ENCODE results near the gene MED15.

MED15 gene

DNA sequence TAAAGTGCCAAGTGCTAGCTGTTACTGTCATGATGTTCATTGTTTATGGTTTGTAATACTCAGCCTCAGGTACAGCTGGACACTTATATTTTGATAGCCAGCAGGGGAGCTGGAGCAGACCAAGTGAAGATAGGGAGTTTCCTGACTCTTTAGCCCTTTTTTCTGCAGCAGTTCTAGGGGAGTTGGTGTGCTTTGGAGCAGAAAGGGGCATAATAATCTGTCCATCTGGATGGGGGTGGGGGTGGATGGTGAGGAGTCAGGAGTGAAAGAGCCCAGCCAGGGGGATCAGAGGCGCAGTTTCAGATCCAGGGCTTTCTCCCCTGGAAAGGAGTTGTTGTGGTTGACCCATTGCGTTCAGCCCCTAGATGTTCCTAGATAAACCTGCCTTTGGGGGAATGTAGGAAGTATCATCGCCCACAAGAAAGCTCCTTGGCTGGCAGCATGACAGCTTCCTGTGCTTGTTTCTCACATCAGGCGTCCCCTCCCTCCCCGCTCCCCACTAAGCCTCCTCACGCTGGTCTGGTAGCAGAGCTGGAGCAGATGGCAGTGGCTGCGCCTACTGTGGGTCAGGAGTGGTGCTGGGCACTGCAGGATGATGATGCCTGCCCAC is 41.9 kb downstream of the MED15 start:
- peak overlapping the region; percentile 52 for H3K27ac ChIP-seq (ENCODE audit: low read length)
- H3K9ac ChIP-seq (ENCODE audit: low read depth, low read length), result no peak overlapping the region
- H3K36me3 ChIP-seq (ENCODE audit: insufficient read depth, low read length), result peaks cover 50% of the 10 kb centered on the region
- no peak overlapping the region for H2AFZ ChIP-seq (ENCODE audit: low read depth, low read length)
- DNase-seq, result peak; percentile 70
- peak; percentile 94 for ATAC-seq (ENCODE audit: insufficient read depth, low read depth)
- 0 out of 2 replicates have a peak overlapping the region, but pooled peaks have one; percentile 16 for H3K4me2 ChIP-seq (ENCODE audit: insufficient read depth, low read length)
- TF ChIP-seq, protein P1, sequence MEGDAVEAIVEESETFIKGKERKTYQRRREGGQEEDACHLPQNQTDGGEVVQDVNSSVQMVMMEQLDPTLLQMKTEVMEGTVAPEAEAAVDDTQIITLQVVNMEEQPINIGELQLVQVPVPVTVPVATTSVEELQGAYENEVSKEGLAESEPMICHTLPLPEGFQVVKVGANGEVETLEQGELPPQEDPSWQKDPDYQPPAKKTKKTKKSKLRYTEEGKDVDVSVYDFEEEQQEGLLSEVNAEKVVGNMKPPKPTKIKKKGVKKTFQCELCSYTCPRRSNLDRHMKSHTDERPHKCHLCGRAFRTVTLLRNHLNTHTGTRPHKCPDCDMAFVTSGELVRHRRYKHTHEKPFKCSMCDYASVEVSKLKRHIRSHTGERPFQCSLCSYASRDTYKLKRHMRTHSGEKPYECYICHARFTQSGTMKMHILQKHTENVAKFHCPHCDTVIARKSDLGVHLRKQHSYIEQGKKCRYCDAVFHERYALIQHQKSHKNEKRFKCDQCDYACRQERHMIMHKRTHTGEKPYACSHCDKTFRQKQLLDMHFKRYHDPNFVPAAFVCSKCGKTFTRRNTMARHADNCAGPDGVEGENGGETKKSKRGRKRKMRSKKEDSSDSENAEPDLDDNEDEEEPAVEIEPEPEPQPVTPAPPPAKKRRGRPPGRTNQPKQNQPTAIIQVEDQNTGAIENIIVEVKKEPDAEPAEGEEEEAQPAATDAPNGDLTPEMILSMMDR (IDR thresholded peaks at IDR 0.05; ENCODE audit: borderline replicate concordance, extremely low read depth, low read length, poor library complexity, severe bottlenecking), result no peak
- TF ChIP-seq EZH2 (IDR thresholded peaks at IDR 0.05; ENCODE audit: borderline replicate concordance, low read depth, low read length, severe bottlenecking), result no peak
- H4K20me1 ChIP-seq (ENCODE audit: insufficient read depth, low read length), result peaks cover 71% of the 10 kb centered on the region
- H3K27me3 ChIP-seq (ENCODE audit: insufficient read depth, low read length, poor library complexity), result no peaks in the 10 kb centered on the region
- no peak overlapping the region for H3K4me3 ChIP-seq (ENCODE audit: low read depth in 1 of 2, low read length in 2 of 2)
- H3K9me3 ChIP-seq (ENCODE audit: insufficient read depth, low read length, severe bottlenecking), result no peaks in the 10 kb centered on the region
- H3K4me1 ChIP-seq (ENCODE audit: insufficient read depth, low read length), result peaks cover 21% of the 10 kb centered on the region
- H3K79me2 ChIP-seq (ENCODE audit: insufficient read depth, low read length), result peaks cover 67% of the 10 kb centered on the region

GRCh38 chr22:20550057-20550817 is 42.8 kb downstream of the MED15 start:
- Histone ChIP-seq H2AFZ (ENCODE audit: low read depth, low read length) (no peak overlapping the region), H3K79me2 (ENCODE audit: insufficient read depth, low read length) (peaks cover 59% of the 10 kb centered on the region), H3K27ac (ENCODE audit: low read length) (no peak overlapping the region), H3K4me2 (ENCODE audit: insufficient read depth, low read length) (no peak overlapping the region), H3K9me3 (ENCODE audit: insufficient read depth, low read length, severe bottlenecking) (no peaks in the 10 kb centered on the region), H4K20me1 (ENCODE audit: insufficient read depth, low read length) (peaks cover 68% of the 10 kb centered on the region), H3K4me3 (ENCODE audit: low read depth in 1 of 2, low read length in 2 of 2) (no peak overlapping the region), H3K36me3 (ENCODE audit: insufficient read depth, low read length) (peaks cover 53% of the 10 kb centered on the region), H3K27me3 (ENCODE audit: insufficient read depth, low read length, poor library complexity) (no peaks in the 10 kb centered on the region), H3K9ac (ENCODE audit: low read depth, low read length) (no peak overlapping the region), H3K4me1 (ENCODE audit: insufficient read depth, low read length) (peaks cover 21% of the 10 kb centered on the region)
- no peak for ATAC-seq (ENCODE audit: insufficient read depth, low read depth)
- TF ChIP-seq, protein P1 (IDR thresholded peaks at IDR 0.05; ENCODE audit: borderline replicate concordance, extremely low read depth, low read length, poor library complexity, severe bottlenecking), result no peak
- TF ChIP-seq EZH2 (IDR thresholded peaks at IDR 0.05; ENCODE audit: borderline replicate concordance, low read depth, low read length, severe bottlenecking), result no peak
- DNase-seq, result no peak

DNA sequence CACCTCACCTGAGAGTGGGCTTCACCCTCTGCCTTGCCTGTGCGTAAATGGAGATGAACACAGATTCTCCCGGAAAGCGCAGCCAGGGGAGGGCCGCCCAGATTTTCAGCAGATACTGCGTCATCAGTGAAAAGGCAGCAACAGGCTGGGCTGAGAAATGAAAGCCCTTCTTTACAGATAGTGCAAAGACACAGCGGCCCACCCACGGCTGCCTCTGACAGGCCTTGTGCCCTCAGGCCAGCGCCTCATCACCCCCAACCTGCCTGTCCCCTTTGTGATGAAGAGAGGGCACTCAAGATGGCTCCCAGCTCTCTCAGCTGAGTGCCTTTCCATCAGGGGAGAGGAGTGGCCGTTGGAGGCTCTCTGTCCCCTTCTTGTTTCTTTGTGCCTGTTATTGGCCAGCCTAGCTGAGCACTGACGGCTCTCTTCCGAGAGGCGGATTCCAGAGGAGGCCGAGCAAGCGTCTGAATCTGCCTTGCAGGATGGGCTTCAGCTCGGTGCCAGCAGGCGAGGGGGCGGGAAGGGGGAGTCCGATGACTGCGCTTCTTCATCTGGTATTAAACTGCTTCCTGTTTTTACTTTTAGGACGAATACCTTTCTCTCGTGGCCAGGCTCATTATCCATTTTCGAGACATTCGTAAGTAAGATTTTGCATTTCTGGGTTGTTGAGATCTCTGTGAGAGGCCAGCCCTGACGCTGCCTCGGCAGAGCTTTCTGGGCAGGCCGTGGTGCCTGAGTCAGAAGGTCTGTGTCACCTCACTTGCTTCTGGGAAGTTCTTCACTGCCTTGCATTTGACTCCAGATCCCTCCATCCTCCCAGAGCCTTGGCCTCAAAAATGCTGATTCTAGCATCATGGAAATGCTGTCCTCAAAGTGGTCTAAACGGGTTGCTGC is 43.7 kb downstream of the MED15 start:
- Histone ChIP-seq H3K4me1 (ENCODE audit: insufficient read depth, low read length) (peaks cover 21% of the 10 kb centered on the region), H3K79me2 (ENCODE audit: insufficient read depth, low read length) (peaks cover 52% of the 10 kb centered on the region), H3K4me2 (ENCODE audit: insufficient read depth, low read length) (no peak overlapping the region), H3K9ac (ENCODE audit: low read depth, low read length) (no peak overlapping the region), H3K27ac (ENCODE audit: low read length) (no peak overlapping the region), H3K4me3 (ENCODE audit: low read depth in 1 of 2, low read length in 2 of 2) (no peak overlapping the region), H3K36me3 (ENCODE audit: insufficient read depth, low read length) (peaks cover 59% of the 10 kb centered on the region), H3K27me3 (ENCODE audit: insufficient read depth, low read length, poor library complexity) (no peaks in the 10 kb centered on the region), H3K9me3 (ENCODE audit: insufficient read depth, low read length, severe bottlenecking) (no peaks in the 10 kb centered on the region), H4K20me1 (ENCODE audit: insufficient read depth, low read length) (peaks cover 61% of the 10 kb centered on the region), H2AFZ (ENCODE audit: low read depth, low read length) (no peak overlapping the region)
- ATAC-seq (ENCODE audit: insufficient read depth, low read depth), result no peak
- DNase-seq, result no peak
- TF ChIP-seq, protein P1 (IDR thresholded peaks at IDR 0.05; ENCODE audit: borderline replicate concordance, extremely low read depth, low read length, poor library complexity, severe bottlenecking), result no peak
